HG03342 (cell line): ENCODE results near the gene EXD3.

Experiments
- ATAC-seq: cut with Tn5 transposase; IDR thresholded peaks from one replicate; pipeline ENCODE4 v1.9.1; 2021; ENCODE audit warnings: mild to moderate bottlenecking, moderate library complexity; ENCODE audit not compliant: unreplicated experiment

EXD3 gene

GRCh38 chr9:137320555-137321384 lies 102.2 kb downstream of the EXD3 start:
- ATAC-seq: no peak

GRCh38 chr9:137319739-137320551 lies 103.0 kb downstream of the EXD3 start:
- no peak for ATAC-seq

- ATAC-seq: no peak
These were observed 103.8 kb downstream of the EXD3 start for GRCh38 chr9:137319011-137319738.

GRCh38 chr9:137318602-137319001 lies 104.4 kb downstream of the EXD3 start:
- ATAC-seq: no peak

GRCh38 chr9:137317718-137318511 lies 105.0 kb downstream of the EXD3 start:
- ATAC-seq: no peak

- ATAC-seq: no peak
These were observed 105.8 kb downstream of the EXD3 start for GRCh38 chr9:137317021-137317717.

GRCh38 chr9:137316012-137316981 lies 106.7 kb downstream of the EXD3 start:
- no peak for ATAC-seq

GRCh38 chr9:137315581-137316011 lies 107.4 kb downstream of the EXD3 start:
- ATAC-seq: no peak

- no peak for ATAC-seq
These were observed 108.1 kb downstream of the EXD3 start for GRCh38 chr9:137314561-137315560.

- ATAC-seq: no peak
These were observed 108.9 kb downstream of the EXD3 start for GRCh38 chr9:137313956-137314560.

GRCh38 chr9:137313326-137313936 lies 109.5 kb downstream of the EXD3 start:
- no peak for ATAC-seq

GRCh38 chr9:137312852-137313325 lies 110.1 kb downstream of the EXD3 start:
- no peak for ATAC-seq

- ATAC-seq: no peak
These were observed 110.7 kb downstream of the EXD3 start for GRCh38 chr9:137311986-137312851.

GRCh38 chr9:137311171-137311985 lies 111.6 kb downstream of the EXD3 start:
- ATAC-seq: no peak
